ENCODE results near the gene JUNB. TPM values are rescaled to one million over a fixed set of nuclear protein-coding genes. Genes with fewer than 3 reads are reported as not detected.

The JUNB gene
- total RNA-seq, 1 experiment from 2014 or later, result 125 TPM

DNA sequence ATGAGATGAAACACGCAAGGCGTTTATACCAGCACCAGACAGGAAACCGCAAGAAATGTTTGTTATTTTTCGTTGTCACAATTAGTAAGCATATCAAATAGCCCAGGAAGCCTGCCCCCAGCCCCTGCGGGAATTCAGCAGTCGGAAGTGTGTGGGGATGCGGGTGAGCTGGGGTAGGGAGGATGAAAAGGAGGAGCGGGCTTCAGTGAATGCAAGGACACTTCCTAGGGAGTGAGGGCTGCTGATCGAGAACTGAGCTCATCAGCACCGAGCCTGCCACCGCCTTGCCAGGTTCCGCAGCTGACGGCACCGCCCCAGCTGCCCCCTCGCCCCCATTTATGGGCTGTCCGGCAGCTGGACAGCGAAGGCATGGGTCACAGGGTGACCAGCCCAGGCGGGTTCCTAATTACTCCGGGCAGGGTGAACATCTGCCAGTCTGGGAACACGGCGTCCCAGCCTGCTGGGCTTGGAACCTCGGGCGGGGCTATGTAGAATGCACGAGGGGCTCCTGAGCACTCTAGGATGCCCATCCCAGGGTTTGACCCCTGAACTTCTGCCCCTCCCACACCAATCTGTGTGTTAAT lies 41.3 kb upstream of the JUNB start:
- Mint-ChIP-seq H3K4me3 (ENCODE audit: unreplicated experiment) (peak overlapping the region; percentile 58), H3K27me3 (ENCODE audit: insufficient read depth, unreplicated experiment) (no peaks in the 10 kb centered on the region), H3K9me3 (ENCODE audit: unreplicated experiment) (no peaks in the 10 kb centered on the region), H3K4me1 (ENCODE audit: insufficient read depth, unreplicated experiment) (peaks cover 24% of the 10 kb centered on the region), H3K27ac (ENCODE audit: low read depth, unreplicated experiment) (peak overlapping the region; percentile 76), H3K36me3 (ENCODE audit: insufficient read depth, unreplicated experiment) (peaks cover 30% of the 10 kb centered on the region)
- peak; percentile 42 for DNase-seq (ENCODE audit: unreplicated experiment)
- intact Hi-C loops (cut with micrococcal nuclease), result no loop called here
- ChIA-PET CTCF (interaction anchor here (0.8 to 2.2 kb wide), 9 partner anchors 9 to 232 kb away, joined by 3 to 14 read pairs (median 4); partner anchors contain the start of gene GET3), POLR2A (interaction anchor here (0.6 to 5.1 kb wide), 13 partner anchors 9 to 43 kb away, joined by 3 to 43 read pairs (median 4); partner anchors contain the start of genes GET3, JUNB, TNPO2 and TRIR)
- no TSS peak for BruUV-seq (replicated peaks)
- TF ChIP-seq, protein P1, sequence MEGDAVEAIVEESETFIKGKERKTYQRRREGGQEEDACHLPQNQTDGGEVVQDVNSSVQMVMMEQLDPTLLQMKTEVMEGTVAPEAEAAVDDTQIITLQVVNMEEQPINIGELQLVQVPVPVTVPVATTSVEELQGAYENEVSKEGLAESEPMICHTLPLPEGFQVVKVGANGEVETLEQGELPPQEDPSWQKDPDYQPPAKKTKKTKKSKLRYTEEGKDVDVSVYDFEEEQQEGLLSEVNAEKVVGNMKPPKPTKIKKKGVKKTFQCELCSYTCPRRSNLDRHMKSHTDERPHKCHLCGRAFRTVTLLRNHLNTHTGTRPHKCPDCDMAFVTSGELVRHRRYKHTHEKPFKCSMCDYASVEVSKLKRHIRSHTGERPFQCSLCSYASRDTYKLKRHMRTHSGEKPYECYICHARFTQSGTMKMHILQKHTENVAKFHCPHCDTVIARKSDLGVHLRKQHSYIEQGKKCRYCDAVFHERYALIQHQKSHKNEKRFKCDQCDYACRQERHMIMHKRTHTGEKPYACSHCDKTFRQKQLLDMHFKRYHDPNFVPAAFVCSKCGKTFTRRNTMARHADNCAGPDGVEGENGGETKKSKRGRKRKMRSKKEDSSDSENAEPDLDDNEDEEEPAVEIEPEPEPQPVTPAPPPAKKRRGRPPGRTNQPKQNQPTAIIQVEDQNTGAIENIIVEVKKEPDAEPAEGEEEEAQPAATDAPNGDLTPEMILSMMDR (IDR thresholded peaks at IDR 0.05; ENCODE audit: unreplicated experiment), result no peak

DNA sequence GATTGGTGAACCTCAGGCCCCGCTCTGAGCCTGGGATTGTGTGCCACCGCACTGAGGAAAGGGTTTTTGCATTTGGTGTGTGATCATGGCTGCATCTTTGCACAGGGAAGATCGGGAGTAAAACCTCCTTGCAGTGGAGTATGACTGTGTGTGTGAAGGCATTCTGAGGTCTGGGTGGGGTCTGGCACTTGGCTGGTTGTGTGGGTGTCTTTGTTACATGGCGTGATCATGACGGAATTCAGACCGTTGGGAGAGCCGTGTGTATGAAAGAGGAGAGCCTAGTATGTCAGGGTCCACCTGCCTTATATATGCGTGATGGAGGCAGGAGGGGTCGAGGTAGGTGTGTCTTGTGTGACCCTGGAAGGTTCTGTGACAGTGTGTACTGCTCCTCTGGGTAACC lies 40.4 kb upstream of the JUNB start:
- Mint-ChIP-seq H3K27me3 (ENCODE audit: insufficient read depth, unreplicated experiment) (no peaks in the 10 kb centered on the region), H3K4me1 (ENCODE audit: insufficient read depth, unreplicated experiment) (peaks cover 24% of the 10 kb centered on the region), H3K9me3 (ENCODE audit: unreplicated experiment) (no peaks in the 10 kb centered on the region), H3K36me3 (ENCODE audit: insufficient read depth, unreplicated experiment) (peaks cover 23% of the 10 kb centered on the region), H3K27ac (ENCODE audit: low read depth, unreplicated experiment) (peak overlapping the region; percentile 76), H3K4me3 (ENCODE audit: unreplicated experiment) (peak overlapping the region; percentile 58)
- DNase-seq (ENCODE audit: unreplicated experiment), result no peak
- ChIA-PET CTCF (interaction anchor here (0.6 to 2.2 kb wide), 8 partner anchors 9 to 97 kb away, joined by 3 to 14 read pairs (median 5); partner anchors contain the start of gene GET3), POLR2A (interaction anchor here (1.0 to 5.1 kb wide), 6 partner anchors 8 to 42 kb away, joined by 3 to 43 read pairs (median 8); partner anchors contain the start of genes GET3 and TRIR)
- intact Hi-C loops (cut with micrococcal nuclease), result no loop called here
- BruUV-seq (replicated peaks), result no TSS peak
- TF ChIP-seq, protein P1 (IDR thresholded peaks at IDR 0.05; ENCODE audit: unreplicated experiment), result no peak

DNA sequence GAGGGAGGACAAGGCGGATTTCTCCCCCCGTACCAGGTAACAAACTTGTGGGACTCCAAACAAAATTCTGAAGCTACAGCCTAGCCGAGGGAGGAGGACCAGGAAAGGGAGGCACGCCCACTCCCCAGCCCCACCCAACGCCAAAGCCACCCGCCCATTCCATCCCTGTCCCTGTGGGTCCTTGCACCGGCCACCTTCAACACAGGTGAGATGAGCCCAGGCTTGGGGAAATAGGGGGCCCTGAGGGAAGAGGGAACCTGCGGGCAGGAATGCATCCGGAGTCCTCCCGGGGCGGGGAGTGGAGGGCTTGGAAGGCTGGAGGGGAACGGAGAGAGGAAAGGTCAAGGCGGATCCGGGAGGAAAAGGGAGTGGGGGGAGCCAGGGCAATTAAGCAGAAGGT lies 39.7 kb upstream of the JUNB start, which contains the start of gene BEST2:
Gene BEST2, plus strand, starts transcription at position 157 of the 400 bp plus-strand sequence. CDS start 802 bp downstream, outside the sequence.
- no peaks in the 10 kb centered on the region for H3K9me3 Mint-ChIP-seq (ENCODE audit: unreplicated experiment)
- peak within 1 kb of the TSS; percentile 58 for H3K4me3 Mint-ChIP-seq (ENCODE audit: unreplicated experiment)
- TF ChIP-seq, protein P1 (IDR thresholded peaks at IDR 0.05; ENCODE audit: unreplicated experiment), result no peak
- no peak for DNase-seq (ENCODE audit: unreplicated experiment)
- BruUV-seq (replicated peaks), result no TSS peak
- peaks cover 24% of the 10 kb centered on the region for H3K4me1 Mint-ChIP-seq (ENCODE audit: insufficient read depth, unreplicated experiment)
- CTCF ChIA-PET, result interaction anchor here (0.6 to 2.3 kb wide), 7 partner anchors 10 to 179 kb away, joined by 3 to 15 read pairs (median 8); no protein-coding TSS in a partner anchor
- peaks cover 18% of the 10 kb centered on the region for H3K36me3 Mint-ChIP-seq (ENCODE audit: insufficient read depth, unreplicated experiment)
- POLR2A ChIA-PET, result interaction anchor here (0.9 to 5.1 kb wide), 3 partner anchors 9 to 28 kb away, joined by 4 to 43 read pairs (median 5); partner anchors contain the start of genes GET3, TNPO2 and TRIR
- H3K27ac Mint-ChIP-seq (ENCODE audit: low read depth, unreplicated experiment), result peak within 1 kb of the TSS; percentile 76
- intact Hi-C loops (cut with micrococcal nuclease), result no loop called here
- no peaks in the 10 kb centered on the region for H3K27me3 Mint-ChIP-seq (ENCODE audit: insufficient read depth, unreplicated experiment)

DNA sequence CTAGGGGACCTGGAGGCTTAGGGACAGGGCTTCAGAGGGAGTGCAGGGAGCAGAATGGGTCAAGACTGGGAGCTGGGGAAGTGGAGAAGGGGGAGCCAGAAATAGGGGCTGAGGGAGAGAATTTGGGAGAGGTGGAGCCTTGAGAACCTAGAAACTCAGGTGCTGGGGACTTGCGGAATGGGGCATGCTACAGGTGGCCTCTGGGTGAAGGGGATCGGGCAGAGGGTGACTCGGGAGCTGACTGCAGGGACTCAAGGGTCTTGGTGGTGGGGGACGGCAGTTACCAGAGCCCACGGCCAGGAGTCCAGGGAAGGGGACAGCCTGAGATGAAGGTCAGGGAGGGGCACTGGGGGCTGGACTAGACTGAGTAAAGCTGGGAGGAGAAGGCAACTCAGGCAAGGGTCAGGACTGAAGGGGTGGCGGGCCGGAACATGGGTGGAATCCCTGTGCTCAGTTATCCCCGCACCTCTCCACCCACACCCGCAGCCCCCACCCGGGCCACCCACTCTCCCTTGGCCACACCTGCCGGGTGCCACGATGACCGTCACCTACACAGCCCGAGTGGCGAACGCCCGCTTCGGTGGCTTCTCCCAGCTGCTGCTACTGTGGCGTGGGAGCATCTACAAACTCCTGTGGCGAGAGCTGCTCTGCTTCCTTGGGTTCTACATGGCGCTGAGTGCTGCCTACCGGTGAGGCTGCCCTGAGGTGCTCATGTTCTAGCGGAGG lies 39.1 kb upstream of the JUNB start:
- Mint-ChIP-seq H3K36me3 (ENCODE audit: insufficient read depth, unreplicated experiment) (peaks cover 13% of the 10 kb centered on the region), H3K27ac (ENCODE audit: low read depth, unreplicated experiment) (no peak overlapping the region), H3K4me3 (ENCODE audit: unreplicated experiment) (peak overlapping the region; percentile 58), H3K9me3 (ENCODE audit: unreplicated experiment) (no peaks in the 10 kb centered on the region), H3K27me3 (ENCODE audit: insufficient read depth, unreplicated experiment) (no peaks in the 10 kb centered on the region), H3K4me1 (ENCODE audit: insufficient read depth, unreplicated experiment) (peaks cover 24% of the 10 kb centered on the region)
- no TSS peak for BruUV-seq (replicated peaks)
- TF ChIP-seq, protein P1 (IDR thresholded peaks at IDR 0.05; ENCODE audit: unreplicated experiment), result no peak
- ChIA-PET POLR2A (interaction anchor here (0.5 to 5.1 kb wide), 4 partner anchors 8 to 29 kb away, joined by 3 to 43 read pairs (median 4); partner anchors contain the start of genes GET3, TNPO2 and TRIR), CTCF (interaction anchor here (0.5 to 2.3 kb wide), 10 partner anchors 10 to 181 kb away, joined by 3 to 15 read pairs (median 4); no protein-coding TSS in a partner anchor)
- no peak for DNase-seq (ENCODE audit: unreplicated experiment)
- intact Hi-C loops (cut with micrococcal nuclease), result no loop called here

Measured in MCF 10A (cell line).